GM12892 (cell line): Measurements from ENCODE around the gene LMNA.
A peak's percentile ranks its signal among the peaks of the same experiment; 100 is the strongest.

Source experiments
- DNase-seq: peaks from one replicate; pipeline ENCODE4 v3.0.0; 2011; ENCODE audit not compliant: insufficient read length
- FAIRE-seq: peaks from 2 replicates; lab custom pipeline; 2011; peaks lifted over from hg19 to GRCh38; lab: Jason Lieb, UNC
- POLR2A ChIP-seq: IDR thresholded peaks from 2 replicates; pipeline ENCODE4 v1.6.1; 2011; ENCODE audit warnings: low read depth, low read length, control low read depth
- POLR2AphosphoS5 ChIP-seq: IDR thresholded peaks from 2 replicates; pipeline ENCODE4 v1.6.1; 2011; ENCODE audit warnings: low read depth, low read length, control low read depth
- TAF1 ChIP-seq: IDR thresholded peaks from 2 replicates; pipeline ENCODE4 v1.6.1; 2011; ENCODE audit warnings: low read depth, mild to moderate bottlenecking, control low read depth, low read length, borderline replicate concordance

The LMNA gene

DNA sequence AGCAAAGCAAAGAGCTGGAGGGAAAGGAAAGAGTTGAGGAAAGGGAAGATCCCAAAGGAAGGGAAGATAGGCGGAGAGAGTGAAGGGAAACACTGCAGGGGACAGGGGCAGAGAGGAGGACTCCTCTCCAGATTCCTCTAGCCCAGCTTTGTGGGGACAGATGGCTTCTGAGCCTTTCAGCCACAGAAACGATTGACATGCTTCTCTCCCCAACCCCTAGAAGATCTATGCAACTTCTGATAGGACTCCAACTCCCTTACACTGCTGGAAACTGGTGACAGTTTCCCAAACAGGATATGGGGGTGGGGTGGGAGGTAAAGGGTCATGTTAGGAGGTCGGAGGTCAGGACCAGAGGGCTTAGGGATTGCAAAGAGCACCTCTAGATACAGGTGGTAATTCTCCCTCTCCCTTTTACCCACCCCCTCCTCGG is 38.7 kb upstream of the LMNA start:
- TF ChIP-seq TAF1: no peak
- TF ChIP-seq POLR2A: no peak
- no peak for TF ChIP-seq POLR2AphosphoS5
- DNase-seq: no peak
- FAIRE-seq: no peak

GRCh38 chr1:156076609-156077429 is 37.7 kb upstream of the LMNA start:
- peak; percentile 46 for FAIRE-seq
- DNase-seq: peak; percentile 85
- TF ChIP-seq TAF1 (0 out of 2 replicates have a peak, but pooled peaks have one; percentile 37), POLR2AphosphoS5 (no peak), POLR2A (peak; percentile 69; the same call in 1 of the 2 replicates)

GRCh38 chr1:156077430-156077760 is 37.1 kb upstream of the LMNA start:
- DNase-seq (no peak), FAIRE-seq (no peak)
- TF ChIP-seq POLR2AphosphoS5 (no peak), POLR2A (no peak), TAF1 (no peak)

DNA sequence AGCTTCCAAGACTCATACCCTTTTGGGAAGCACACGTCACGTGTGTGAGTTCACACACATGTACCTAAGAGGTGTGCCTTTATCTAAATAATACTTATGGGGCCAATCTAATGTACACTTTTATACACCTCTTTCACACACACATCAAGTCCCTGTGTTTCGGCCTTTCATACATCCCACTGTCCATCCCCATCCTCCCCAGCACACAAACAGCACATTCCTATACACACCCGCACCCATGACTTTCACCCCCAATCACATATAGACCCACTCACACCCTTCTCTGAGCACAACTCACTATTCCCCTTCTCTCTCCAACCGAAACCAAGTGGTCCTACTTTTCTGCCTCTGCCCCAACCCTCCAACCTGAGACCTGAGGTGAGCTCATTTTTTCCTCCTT is 35.8 kb upstream of the LMNA start:
- FAIRE-seq (no peak), DNase-seq (no peak)
- TF ChIP-seq TAF1: no peak
- TF ChIP-seq POLR2AphosphoS5: no peak
- TF ChIP-seq POLR2A: no peak

- FAIRE-seq (no peak), DNase-seq (no peak)
- no peak for TF ChIP-seq POLR2A
- TF ChIP-seq POLR2AphosphoS5: no peak
- no peak for TF ChIP-seq TAF1
Measured at GRCh38 chr1:156079762-156080161, 34.7 kb upstream of the LMNA start.

GRCh38 chr1:156080241-156080862 is 34.2 kb upstream of the LMNA start:
- no peak for DNase-seq
- TF ChIP-seq TAF1 (no peak), POLR2A (no peak), POLR2AphosphoS5 (no peak)
- FAIRE-seq: no peak

DNA sequence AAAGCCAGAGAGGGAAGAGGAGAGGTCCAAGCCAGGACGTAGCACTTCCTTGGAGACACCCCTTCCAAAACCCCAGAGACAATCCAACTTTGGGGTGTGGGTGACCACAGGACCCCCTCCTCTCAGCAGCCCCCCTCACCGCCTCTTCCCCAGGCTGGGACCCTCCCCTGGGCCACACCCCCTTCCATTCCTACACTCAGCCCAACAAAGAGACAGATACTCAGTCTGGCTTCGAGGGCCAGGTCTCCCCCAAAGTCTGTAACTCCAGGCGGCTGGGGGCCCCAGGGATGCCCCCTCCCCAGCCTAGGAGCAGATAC is 33.7 kb upstream of the LMNA start:
- no peak for DNase-seq
- no peak for FAIRE-seq
- TF ChIP-seq TAF1 (no peak), POLR2AphosphoS5 (no peak), POLR2A (no peak)

DNA sequence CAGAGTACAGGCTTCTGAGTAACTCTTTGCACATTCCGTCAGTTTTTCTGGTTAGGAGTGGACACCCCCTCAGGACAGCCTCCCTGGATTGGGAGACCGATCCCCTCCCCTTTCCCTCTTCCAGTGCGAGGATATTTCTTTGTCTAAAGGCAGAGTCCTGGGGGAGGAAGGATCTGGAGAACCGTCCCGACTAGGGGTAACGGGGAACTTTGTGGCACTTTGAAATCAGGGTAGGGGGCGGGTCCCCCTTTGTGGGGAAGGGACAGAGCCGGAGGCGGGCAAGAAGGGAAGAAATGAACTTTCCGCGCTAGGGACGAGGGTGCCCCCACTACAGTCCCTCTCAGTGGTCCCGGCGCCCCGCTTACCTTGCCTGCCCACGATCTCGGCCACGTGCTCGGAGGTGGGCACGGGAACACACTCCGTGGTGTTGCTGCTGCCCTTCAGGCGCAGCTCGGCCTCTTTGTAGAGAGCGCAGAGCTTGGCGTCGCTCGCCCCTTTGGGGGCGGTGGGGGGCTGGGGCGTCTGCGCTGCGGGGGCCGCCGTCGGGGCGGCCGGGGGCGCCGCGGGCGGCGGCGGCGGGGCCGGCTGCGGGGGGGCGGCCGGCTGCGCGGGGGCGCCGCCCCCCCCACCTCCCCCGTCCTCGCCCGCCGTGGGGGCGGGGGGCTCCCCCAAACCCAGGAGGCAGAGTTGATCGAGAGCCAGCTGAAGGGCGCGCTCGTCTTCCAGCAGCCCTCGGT is 33.2 kb upstream of the LMNA start:
- FAIRE-seq: no peak
- DNase-seq: no peak
- TF ChIP-seq TAF1: no peak
- no peak for TF ChIP-seq POLR2A
- no peak for TF ChIP-seq POLR2AphosphoS5

DNA sequence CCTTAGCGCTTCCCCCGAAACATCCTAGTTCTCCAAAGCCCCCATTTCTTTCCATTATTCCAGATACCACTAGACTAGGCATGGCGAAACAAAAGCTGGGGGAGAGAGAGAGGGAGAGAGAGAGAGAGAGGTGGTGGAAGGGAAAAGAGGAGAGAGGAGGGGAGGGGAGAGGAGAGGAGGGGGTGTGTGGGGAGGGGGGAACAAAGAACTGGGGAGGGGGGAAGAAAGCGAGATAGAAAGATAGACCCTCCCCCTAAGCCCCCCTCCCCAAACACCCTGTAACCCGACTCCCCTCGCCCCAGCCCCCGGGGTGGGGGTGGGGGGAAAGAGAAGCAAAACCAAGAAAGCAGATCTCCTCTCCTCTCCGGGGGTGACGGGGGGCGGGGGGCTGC is 32.6 kb upstream of the LMNA start:
- no peak for TF ChIP-seq TAF1
- TF ChIP-seq POLR2A: no peak
- no peak for TF ChIP-seq POLR2AphosphoS5
- DNase-seq (no peak), FAIRE-seq (no peak)

DNA sequence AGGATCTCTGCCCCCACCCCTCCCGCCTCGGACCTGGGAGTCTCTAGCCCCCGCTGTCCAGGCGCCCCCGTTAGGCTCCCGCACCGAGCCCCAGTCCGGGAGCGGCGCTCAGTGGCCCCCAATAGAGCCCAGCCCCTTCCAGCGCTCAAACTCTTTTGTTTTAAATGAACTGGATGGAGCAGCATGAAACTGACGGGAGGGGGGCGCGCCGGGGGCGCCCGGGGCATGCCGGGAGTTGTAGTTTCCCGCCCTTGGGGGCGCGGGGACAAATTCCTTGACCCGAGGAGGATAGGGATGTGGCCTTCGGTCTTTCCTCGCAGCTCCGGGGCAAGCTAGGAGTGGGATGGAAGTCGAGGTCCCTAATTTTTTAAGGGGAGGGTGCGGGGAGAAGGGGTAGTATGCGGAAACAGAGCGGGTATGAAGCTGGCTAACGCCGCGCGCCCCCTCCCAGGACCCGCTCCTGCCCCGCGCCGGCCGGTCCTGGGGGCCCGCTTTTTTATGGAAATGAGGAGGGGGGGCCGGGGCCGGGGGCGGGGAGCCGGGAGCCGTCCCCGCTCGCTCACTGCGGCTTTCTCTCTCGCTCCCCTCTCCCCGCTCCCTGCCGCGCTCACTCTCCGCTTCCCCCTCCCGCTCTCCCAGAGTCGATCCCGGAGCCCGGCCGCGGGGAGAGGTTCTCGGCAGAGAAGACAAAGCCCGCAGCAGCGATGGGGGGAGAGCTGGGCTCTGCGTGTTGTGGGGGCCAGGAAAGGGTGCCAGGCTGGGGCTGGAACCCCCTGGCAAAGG is 32.0 kb upstream of the LMNA start, which contains the start of gene MEX3A:
MEX3A (minus strand) TSS at position 157 of the 783 bp plus-strand sequence. CDS start 467 bp downstream, outside the sequence.
- peak; percentile 70 for FAIRE-seq
- no peak for TF ChIP-seq POLR2A
- no peak for TF ChIP-seq POLR2AphosphoS5
- no peak for TF ChIP-seq TAF1

More for the DNA sequence above, 32.0 kb upstream of the LMNA start, which contains the start of gene MEX3A:
- peak; percentile 84 for DNase-seq
